ENCODE measurements around the gene SPTLC3.

GRCh38 chr20:12997128-12997655 is 11.6 kb upstream of the SPTLC3 start:
- TF ChIP-seq, protein P1, sequence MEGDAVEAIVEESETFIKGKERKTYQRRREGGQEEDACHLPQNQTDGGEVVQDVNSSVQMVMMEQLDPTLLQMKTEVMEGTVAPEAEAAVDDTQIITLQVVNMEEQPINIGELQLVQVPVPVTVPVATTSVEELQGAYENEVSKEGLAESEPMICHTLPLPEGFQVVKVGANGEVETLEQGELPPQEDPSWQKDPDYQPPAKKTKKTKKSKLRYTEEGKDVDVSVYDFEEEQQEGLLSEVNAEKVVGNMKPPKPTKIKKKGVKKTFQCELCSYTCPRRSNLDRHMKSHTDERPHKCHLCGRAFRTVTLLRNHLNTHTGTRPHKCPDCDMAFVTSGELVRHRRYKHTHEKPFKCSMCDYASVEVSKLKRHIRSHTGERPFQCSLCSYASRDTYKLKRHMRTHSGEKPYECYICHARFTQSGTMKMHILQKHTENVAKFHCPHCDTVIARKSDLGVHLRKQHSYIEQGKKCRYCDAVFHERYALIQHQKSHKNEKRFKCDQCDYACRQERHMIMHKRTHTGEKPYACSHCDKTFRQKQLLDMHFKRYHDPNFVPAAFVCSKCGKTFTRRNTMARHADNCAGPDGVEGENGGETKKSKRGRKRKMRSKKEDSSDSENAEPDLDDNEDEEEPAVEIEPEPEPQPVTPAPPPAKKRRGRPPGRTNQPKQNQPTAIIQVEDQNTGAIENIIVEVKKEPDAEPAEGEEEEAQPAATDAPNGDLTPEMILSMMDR (IDR thresholded peaks at IDR 0.05; ENCODE audit: low read depth, low read length) = no peak
- no peak for TF ChIP-seq EZH2phosphoT487 (IDR thresholded peaks at IDR 0.05; ENCODE audit: low read depth)

All from OCI-LY3 (cell line).